GM23248 (cell line): ENCODE data around the gene SLC35A2. TPM values are rescaled to one million over a fixed set of nuclear protein-coding genes. Genes with fewer than 3 reads are reported as not detected.
A peak's percentile ranks its signal among the peaks of the same experiment; 100 is the strongest.
"Not testable (repeated sequence)": the region's sequence is repeated elsewhere in the genome, so short reads cannot be mapped to it uniquely, and the experiment has no call there.

Experiments
- DNase-seq: peaks from one replicate; pipeline ENCODE4 v3.0.0-alpha.2; 2015
- H2AFZ ChIP-seq: fragments of 200-600 bp; sonication (generic); 2 replicates; pipeline ENCODE4 v1.6.1; 2016; ENCODE audit warnings: antibody characterized with exemption
- H3F3A ChIP-seq: fragments of 200-600 bp; sonication (generic); 2 replicates; pipeline ENCODE4 v1.6.1; 2016; ENCODE audit warnings: mild to moderate bottlenecking, antibody characterized with exemption, mixed run types; ENCODE audit not compliant: insufficient read depth
- H3K27ac ChIP-seq: fragments of 200-600 bp; sonication (generic); 2 replicates; pipeline ENCODE4 v1.5.1; 2016; ENCODE audit warnings: mild to moderate bottlenecking
- H3K27me3 ChIP-seq: fragments of 200-600 bp; sonication (generic); replicated peaks from 2 replicates; pipeline ENCODE4 v1.6.1; 2016; ENCODE audit warnings: mild to moderate bottlenecking; ENCODE audit not compliant: insufficient read depth
- H3K36me3 ChIP-seq: fragments of 200-600 bp; sonication (generic); 2 replicates; pipeline ENCODE4 v1.6.1; 2016; ENCODE audit warnings: low read depth, mild to moderate bottlenecking
- H3K4me1 ChIP-seq: fragments of 200-600 bp; sonication (generic); 2 replicates; pipeline ENCODE4 v1.6.1; 2016; ENCODE audit warnings: mild to moderate bottlenecking; ENCODE audit not compliant: insufficient read depth
- H3K4me2 ChIP-seq: fragments of 200-600 bp; sonication (generic); one replicate; pipeline ENCODE4 v1.6.1; 2016; ENCODE audit warnings: mild to moderate bottlenecking; ENCODE audit not compliant: unreplicated experiment
- H3K4me3 ChIP-seq: fragments of 200-600 bp; sonication (generic); 2 replicates; pipeline ENCODE4 v1.5.1; 2016; ENCODE audit warnings: mild to moderate bottlenecking
- H3K79me2 ChIP-seq: fragments of 200-600 bp; sonication (generic); 2 replicates; pipeline ENCODE4 v1.6.1; 2016; ENCODE audit warnings: mild to moderate bottlenecking; ENCODE audit not compliant: insufficient read depth
- H3K9ac ChIP-seq: fragments of 200-600 bp; sonication (generic); 2 replicates; pipeline ENCODE4 v1.6.1; 2016; ENCODE audit warnings: mild to moderate bottlenecking
- H3K9me2 ChIP-seq: fragments of 200-600 bp; sonication (generic); 2 replicates; pipeline ENCODE4 v1.6.1; 2016; ENCODE audit warnings: mixed run types, mild to moderate bottlenecking, moderate library complexity; ENCODE audit not compliant: insufficient read depth
- H3K9me3 ChIP-seq: fragments of 200-600 bp; sonication (generic); one replicate; pipeline ENCODE4 v1.6.1; 2017; ENCODE audit warnings: low read depth
- H4K20me1 ChIP-seq: fragments of 200-600 bp; sonication (generic); 2 replicates; pipeline ENCODE4 v1.6.0; 2016; ENCODE audit not compliant: insufficient read depth
- EZH2 ChIP-seq: fragments of 200-600 bp; sonication (generic); IDR thresholded peaks from 2 replicates; pipeline ENCODE4 v1.6.1; 2018; ENCODE audit warnings: antibody characterized with exemption, mild to moderate bottlenecking; ENCODE audit not compliant: insufficient read depth, poor library complexity, severe bottlenecking
- EZH2phosphoT487 ChIP-seq: fragments of 200-600 bp; sonication (generic); IDR thresholded peaks from 2 replicates; pipeline ENCODE4 v1.6.1; 2018; ENCODE audit warnings: antibody characterized with exemption, moderate library complexity, mild to moderate bottlenecking, low read depth; ENCODE audit not compliant: insufficient read depth
- WGBS, 2 experiments: methylation state at CpG; one replicate each; pipeline ENCODE4 v1.1.6; 2015 to 2017; ENCODE audit warnings: low lambda C conversion rate in 2 of 2, low coverage in 1 of 2; ENCODE audit errors: missing lambda C conversion rate in 2 of 2; 5-methylcytosine and 5-hydroxymethylcytosine counted together
- in situ Hi-C: fragments of 300-500 bp; cut with MboI; formaldehyde crosslinking; loops from 2 replicates; pipeline ENCODE4 v1.15.0; 2020
- polyA plus RNA-seq: library from polyadenylated mRNA; unstranded; fragments of >200 nt; fragmentation: Nextera tagmentation; extraction: Ambion mirVana; gene quantifications from 2 replicates; pipeline ENCODE4 v1.2.1, GENCODE V29; 2016
- small RNA-seq: library from RNA; depleted of rRNA; stranded (forward); fragments of <200 nt; gene quantifications from one replicate; pipeline ENCODE3, GENCODE V24; 2014; ENCODE audit warnings: low read depth, low replicate concordance
- total RNA-seq: library from RNA; depleted of rRNA; stranded (reverse); fragments of >200 nt; shearing (Covaris generic); gene quantifications from 2 replicates; pipeline ENCODE4 v1.2.3, GENCODE V29; 2014; rRNA removed

The SLC35A2 gene
- total and polyA plus RNA-seq, 2 experiments from 2014 or later, result 29.1 to 54.6 TPM

DNA sequence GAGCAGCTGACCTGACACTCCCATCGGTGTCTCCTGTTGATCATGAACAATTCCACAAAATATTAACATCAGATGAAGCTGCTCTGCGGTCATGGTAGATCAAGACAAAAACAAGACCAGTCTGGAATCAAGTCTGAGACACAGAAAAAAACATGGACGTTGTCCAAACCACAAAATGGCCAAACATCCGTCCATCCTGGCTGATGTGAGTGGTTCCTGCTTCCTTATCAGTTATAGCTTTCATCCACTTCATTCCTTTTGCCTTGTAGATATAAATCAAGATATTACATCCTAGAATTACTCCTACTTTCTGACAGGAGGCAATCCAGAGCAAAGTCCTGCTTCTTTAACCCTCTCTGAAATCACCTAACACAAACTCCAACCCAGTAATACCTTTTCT, 47.2 kb downstream of the SLC35A2 start:
- Histone ChIP-seq H3F3A (no peaks in the 10 kb centered on the region), H3K79me2 (no peaks in the 10 kb centered on the region), H4K20me1 (no peaks in the 10 kb centered on the region), H3K27me3 (no peaks in the 10 kb centered on the region), H3K9me2 (no peaks in the 10 kb centered on the region), H3K27ac (no peak overlapping the region), H3K9ac (no peak overlapping the region), H3K4me2 (no peak overlapping the region), H3K4me3 (no peak overlapping the region), H2AFZ (no peak overlapping the region), H3K4me1 (no peaks in the 10 kb centered on the region), H3K9me3 (no peaks in the 10 kb centered on the region), H3K36me3 (no peaks in the 10 kb centered on the region)
- TF ChIP-seq EZH2phosphoT487 (no peak), EZH2 (no peak)
- in situ Hi-C loops, result no loop called here
- WGBS, 2 experiments, result 17 to 26% methylated on average over 4 of the region's 4 CpGs
- peak; percentile 1 for DNase-seq

DNA sequence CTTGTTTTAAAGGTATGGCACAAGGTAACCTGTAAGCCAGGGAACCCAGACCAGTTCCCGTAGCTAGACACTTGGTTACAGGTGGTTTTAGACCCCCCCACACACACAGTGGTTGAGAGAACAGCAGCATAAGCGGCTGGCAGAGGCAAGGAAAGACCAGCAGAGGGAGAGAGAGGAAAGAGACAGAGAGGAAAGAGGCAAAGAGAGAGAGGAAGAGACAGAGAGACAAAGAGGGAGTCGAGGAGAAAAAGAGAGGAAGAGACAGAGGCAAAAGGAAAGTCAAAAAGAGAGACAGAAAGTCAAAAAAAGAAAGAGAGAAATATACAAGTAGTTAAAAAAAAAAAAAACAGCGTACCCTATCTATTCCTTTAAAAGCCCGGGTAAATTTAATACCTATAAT, 56.5 kb downstream of the SLC35A2 start:
- no peaks in the 10 kb centered on the region for H3K4me1 ChIP-seq
- no peak overlapping the region for H3K9ac ChIP-seq
- WGBS, 2 experiments, result 36 to 46% methylated on average over 4 to 5 of the region's 5 CpGs
- H3K36me3 ChIP-seq, result no peaks in the 10 kb centered on the region
- no peak for DNase-seq
- H3K27ac ChIP-seq, result no peak overlapping the region
- H3K79me2 ChIP-seq, result no peaks in the 10 kb centered on the region
- H3K27me3 ChIP-seq, result no peaks in the 10 kb centered on the region
- no peak overlapping the region for H3K4me3 ChIP-seq
- no peak overlapping the region for H3K4me2 ChIP-seq
- H2AFZ ChIP-seq, result no peak overlapping the region
- in situ Hi-C loops, result no loop called here
- no peaks in the 10 kb centered on the region for H3K9me2 ChIP-seq
- H3K9me3 ChIP-seq, result no peaks in the 10 kb centered on the region
- no peak for TF ChIP-seq EZH2
- no peak for TF ChIP-seq EZH2phosphoT487
- H3F3A ChIP-seq, result no peaks in the 10 kb centered on the region
- H4K20me1 ChIP-seq, result no peaks in the 10 kb centered on the region

DNA sequence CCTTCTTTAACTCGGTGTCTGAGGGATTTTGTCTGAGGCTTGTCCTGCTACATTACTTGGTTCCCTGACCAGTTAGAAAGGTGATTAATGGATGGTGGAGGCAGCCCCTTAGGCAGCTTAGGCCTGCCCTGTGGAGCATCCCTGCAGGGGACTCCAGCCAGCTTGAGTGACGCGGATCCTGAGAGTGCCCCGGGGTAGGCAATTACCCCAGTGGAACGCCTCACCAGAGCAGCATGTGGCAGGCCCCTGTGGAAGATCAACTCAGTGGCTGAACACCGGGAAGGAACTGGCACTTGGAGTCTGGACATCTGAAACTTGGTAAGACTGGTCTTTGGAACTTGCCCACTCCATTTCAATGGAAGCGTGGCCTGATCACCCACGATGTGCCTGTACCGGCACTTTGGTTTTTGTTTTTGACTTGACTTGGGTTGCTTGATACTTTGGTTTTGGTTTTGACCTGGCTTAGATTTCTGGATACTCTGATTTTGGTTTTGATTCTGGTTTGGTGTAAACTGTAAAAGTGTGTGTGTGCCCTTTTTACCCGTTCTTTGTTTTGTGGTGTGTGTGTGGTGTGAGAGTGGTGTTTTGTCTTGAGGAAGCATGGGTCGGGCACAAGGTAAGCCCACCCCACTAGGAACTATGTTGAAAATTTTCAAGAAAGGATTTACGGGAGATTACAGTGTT, 57.2 kb downstream of the SLC35A2 start:
- H3K79me2 ChIP-seq, H3K9me2 ChIP-seq, in situ Hi-C loops, H3K27ac ChIP-seq, H3K4me3 ChIP-seq, H3K36me3 ChIP-seq, DNase-seq, H3K9ac ChIP-seq, H3K9me3 ChIP-seq, H3K4me1 ChIP-seq, H3K4me2 ChIP-seq, H3K27me3 ChIP-seq, H4K20me1 ChIP-seq, H3F3A ChIP-seq, H2AFZ ChIP-seq: not testable (repeated sequence)
- 79 to 81% methylated on average over 12 of the region's 12 CpGs for WGBS, 2 experiments

DNA sequence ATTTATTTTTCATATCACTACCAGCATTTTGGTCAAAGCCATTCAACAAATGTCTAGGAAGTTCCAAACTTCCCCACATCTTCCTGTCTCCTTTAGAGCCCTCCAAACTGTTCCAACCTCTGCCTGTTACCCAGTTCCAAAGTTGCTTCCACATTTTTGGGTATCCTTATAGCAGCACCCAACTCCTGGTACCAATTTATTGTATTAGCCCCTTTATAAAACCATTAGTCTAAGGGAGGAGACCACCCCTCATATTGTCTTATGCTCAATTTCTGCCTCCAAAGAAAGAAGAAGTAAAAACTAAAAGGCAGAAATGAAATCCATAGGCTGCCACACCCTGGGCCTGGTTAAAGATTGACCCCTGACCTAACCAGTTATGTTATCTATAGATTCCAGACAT, 58.0 kb downstream of the SLC35A2 start:
- H3K36me3 ChIP-seq, H3K79me2 ChIP-seq, in situ Hi-C loops, H3K9me2 ChIP-seq, H3K4me2 ChIP-seq, H3F3A ChIP-seq, DNase-seq, H3K27me3 ChIP-seq, H3K9ac ChIP-seq, H3K4me1 ChIP-seq, H3K4me3 ChIP-seq, H3K9me3 ChIP-seq, H2AFZ ChIP-seq, H3K27ac ChIP-seq, H4K20me1 ChIP-seq: not testable (repeated sequence)

Small RNA genes lying within 50 kb of the gene (small RNA-seq; reads per million reads assigned to genes)
- gene RNU6-722P, result not detected

Other genes starting within 250 kb of the SLC35A2 start
- not detected in 2 replicates for gene WAS, start 227.8 kb downstream of the SLC35A2 start, total RNA-seq
- gene WAS, start 227.8 kb downstream of the SLC35A2 start, polyA plus RNA-seq, result not detected in 2 replicates
- gene SUV39H1, start 214.9 kb downstream of the SLC35A2 start, total RNA-seq, result 6.8 and 8.1 TPM in 2 replicates
- gene SUV39H1, start 214.9 kb downstream of the SLC35A2 start, polyA plus RNA-seq, result 6.0 TPM in 2 replicates
- gene GLOD5, start 149.9 kb downstream of the SLC35A2 start, total RNA-seq, result not detected in 2 replicates
- gene GLOD5, start 149.9 kb downstream of the SLC35A2 start, polyA plus RNA-seq, result not detected in 2 replicates
- gene GATA1, start 125.1 kb downstream of the SLC35A2 start, total RNA-seq, result not detected in 2 replicates
- not detected in 2 replicates for gene GATA1, start 125.1 kb downstream of the SLC35A2 start, polyA plus RNA-seq
- 32.4 and 36.6 TPM in 2 replicates for gene HDAC6, start 109.6 kb downstream of the SLC35A2 start, total RNA-seq
- gene HDAC6, start 109.6 kb downstream of the SLC35A2 start, polyA plus RNA-seq, result 18.6 and 20.3 TPM in 2 replicates
- gene ERAS, start 85.1 kb downstream of the SLC35A2 start, total RNA-seq, result not detected in 2 replicates
- gene ERAS, start 85.1 kb downstream of the SLC35A2 start, polyA plus RNA-seq, result not detected in 2 replicates
- 0.89 and 3.1 TPM in 2 replicates for gene PCSK1N, start 76.0 kb downstream of the SLC35A2 start, total RNA-seq
- 1.4 and 2.1 TPM in 2 replicates for gene PCSK1N, start 76.0 kb downstream of the SLC35A2 start, polyA plus RNA-seq
- 17.8 and 26.7 TPM in 2 replicates for gene TIMM17B, start 13.9 kb downstream of the SLC35A2 start, total RNA-seq
- gene TIMM17B, start 13.9 kb downstream of the SLC35A2 start, polyA plus RNA-seq, result 44.7 and 48.4 TPM in 2 replicates
- 18.1 and 30.3 TPM in 2 replicates for gene PQBP1, start 13.7 kb downstream of the SLC35A2 start, total RNA-seq
- 45.4 and 49.7 TPM in 2 replicates for gene PQBP1, start 13.7 kb downstream of the SLC35A2 start, polyA plus RNA-seq
- 4.6 and 5.6 TPM in 2 replicates for gene PIM2, start 7.4 kb upstream of the SLC35A2 start, total RNA-seq
- gene PIM2, start 7.4 kb upstream of the SLC35A2 start, polyA plus RNA-seq, result 4.4 and 4.5 TPM in 2 replicates
- gene OTUD5, start 46.0 kb upstream of the SLC35A2 start, total RNA-seq, result 43.4 and 44.9 TPM in 2 replicates
- 27.0 and 30.9 TPM in 2 replicates for gene OTUD5, start 46.0 kb upstream of the SLC35A2 start, polyA plus RNA-seq
- gene KCND1, start 60.2 kb upstream of the SLC35A2 start, total RNA-seq, result 0.65 and 1.5 TPM in 2 replicates
- 0.69 and 0.71 TPM in 2 replicates for gene KCND1, start 60.2 kb upstream of the SLC35A2 start, polyA plus RNA-seq
- gene GRIPAP1, start 90.6 kb upstream of the SLC35A2 start, total RNA-seq, result 16.5 and 31.6 TPM in 2 replicates
- gene GRIPAP1, start 90.6 kb upstream of the SLC35A2 start, polyA plus RNA-seq, result 16.5 and 21.8 TPM in 2 replicates
- gene TFE3, start 131.7 kb upstream of the SLC35A2 start, total RNA-seq, result 72.5 and 85.6 TPM in 2 replicates
- 53.0 and 57.3 TPM in 2 replicates for gene TFE3, start 131.7 kb upstream of the SLC35A2 start, polyA plus RNA-seq
- 0.22 TPM in 1 of 2 replicates, not detected in the other for gene CCDC120, start 147.4 kb upstream of the SLC35A2 start, total RNA-seq
- gene CCDC120, start 147.4 kb upstream of the SLC35A2 start, polyA plus RNA-seq, result 0.94 and 1.3 TPM in 2 replicates
- gene PRAF2, start 162.4 kb upstream of the SLC35A2 start, total RNA-seq, result 17.5 and 24.6 TPM in 2 replicates
- gene PRAF2, start 162.4 kb upstream of the SLC35A2 start, polyA plus RNA-seq, result 141 and 143 TPM in 2 replicates
- 78.5 and 91.9 TPM in 2 replicates for gene WDR45, start 168.2 kb upstream of the SLC35A2 start, total RNA-seq
- gene WDR45, start 168.2 kb upstream of the SLC35A2 start, polyA plus RNA-seq, result 101 and 103 TPM in 2 replicates
- gene GPKOW, start 212.1 kb upstream of the SLC35A2 start, total RNA-seq, result 19.7 and 22.4 TPM in 2 replicates
- 20.9 and 23.8 TPM in 2 replicates for gene GPKOW, start 212.1 kb upstream of the SLC35A2 start, polyA plus RNA-seq